Motor neuron (in vitro differentiated cells): ENCODE results near the gene MRPL39. TPM values are rescaled to one million over a fixed set of nuclear protein-coding genes. Genes with fewer than 3 reads are reported as not detected.

Experiments
- ATAC-seq, 8 experiments: fragments of 200-7000 bp; cut with Tn5 transposase; replicated peaks in 6 of 8; 2 replicates each; pipeline ENCODE4 v1.8.0; 2021; ENCODE audit warnings: mild to moderate bottlenecking in 8 of 8, moderate library complexity in 8 of 8
- H3K27ac ChIP-seq, 2 donors: fragments of 250-450 bp; sonication (Bioruptor Pico); 2 replicates each; pipeline ENCODE4 v1.9.0; 2021; ENCODE audit warnings: antibody characterized with exemption in 2 of 2, mild to moderate bottlenecking in 2 of 2, moderate library complexity in 1 of 2
- H3K4me1 ChIP-seq, 2 donors: fragments of 250-450 bp; sonication (Bioruptor Pico); replicated peaks in 1 of 2; 2 replicates each; pipeline ENCODE4 v1.6.1; 2021; ENCODE audit warnings: antibody characterized with exemption in 2 of 2, mild to moderate bottlenecking in 2 of 2, moderate library complexity in 1 of 2
- H3K4me3 ChIP-seq, 5 donors: fragments of 250-450 bp; sonication (Bioruptor Pico); 2 replicates each; pipeline ENCODE4 v1.9.0; 2021; ENCODE audit warnings: antibody characterized with exemption in 5 of 5, mild to moderate bottlenecking in 5 of 5, moderate library complexity in 4 of 5
- WGBS, 10 experiments: fragments of 450-650 bp; shearing (Covaris generic); methylation state at CpG; one replicate each; pipeline ENCODE4 v1.0.0; 2022; 5-methylcytosine and 5-hydroxymethylcytosine counted together
- in situ Hi-C, 9 experiments: fragments of 400-800 bp; cut with MboI; loops; one replicate each; pipeline ENCODE4 v1.15.0; 2021; ENCODE audit warnings: low sequenced_read_pairs in 9 of 9, low pct_unique_long_range_greater_than_20kb in 2 of 9; ENCODE audit not compliant: unreplicated experiment in 9 of 9
- total RNA-seq, 8 experiments: library from RNA; unstranded; fragments of 300-600 nt; gene quantifications; 2 replicates each; pipeline versions ENCODE4 v1.2.3 to v1.2.4, GENCODE V29; 2022

The MRPL39 gene
- 10 to 100 TPM; 25.2 to 49.7 (median 35.1) TPM for total RNA-seq

- H3K4me3 ChIP-seq: peak within 1 kb of the TSS; percentile 59 to 96 (median 67)
- peak within 1 kb of the TSS; percentile 81 to 85 for H3K27ac ChIP-seq
- WGBS, 10 experiments: 0 to 5% (median 1%) methylated on average over 4 to 14 of the region's 71 CpGs; no CpG with 5 or more reads in 6 of the 10 experiments
- H3K4me1 ChIP-seq: peaks cover 10 to 11% of the 10 kb centered on the region in 2 donors
- in situ Hi-C loops: loop anchor here in 7 of 9 experiments (5.0 to 25.0 kb wide), 7 partner anchors 97 to 1230 kb away; partner anchors contain the start of genes ADAMTS1 (in 1 of the 7), ATP5PF (in 1 of the 7) and GABPA (in 1 of the 7)
- ATAC-seq: peak; percentile 94 to 97 (median 94)
These were observed at the start of gene MRPL39 for GRCh38 chr21:25607151-25608043. TSS of gene MRPL39 (minus strand) at chr21:25607481. CDS start at chr21:25607475, 6 bp downstream.

GRCh38 chr21:25656412-25656811 is 49.1 kb upstream of the MRPL39 start:
- Histone ChIP-seq H3K27ac (no peak overlapping the region), H3K4me3 (no peak overlapping the region), H3K4me1 (peaks cover 9 to 20% of the 10 kb centered on the region in 2 donors)
- 38 to 100% (median 81%) methylated on average over 1 to 2 of the region's 2 CpGs; no CpG with 5 or more reads in 2 of the 10 experiments for WGBS, 10 experiments
- ATAC-seq: peak in 2 of 8 experiments; percentile 18 to 73
- in situ Hi-C loops: no loop called here

GRCh38 chr21:25649146-25649545 is 41.9 kb upstream of the MRPL39 start:
- in situ Hi-C loops: no loop called here

GRCh38 chr21:25647647-25648046 is 40.4 kb upstream of the MRPL39 start:
- 0 to 100% (median 80%) methylated on average over 1 to 3 of the region's 5 CpGs; no CpG with 5 or more reads in 1 of the 10 experiments for WGBS, 10 experiments

More at GRCh38 chr21:25649146-25649545, 41.9 kb upstream of the MRPL39 start:
- no peak for ATAC-seq
- Histone ChIP-seq H3K4me1 (peaks cover 5 to 8% of the 10 kb centered on the region in 2 donors), H3K27ac (no peak overlapping the region), H3K4me3 (no peak overlapping the region)
- 66 to 100% (median 94%) methylated on average over 1 to 7 of the region's 7 CpGs for WGBS, 10 experiments

GRCh38 chr21:25646474-25646873 is 39.2 kb upstream of the MRPL39 start:
- peak in 4 of 8 experiments; percentile 20 to 77 (median 66) for ATAC-seq
- 0 to 83% (median 29%) methylated on average over 1 of the region's 1 CpG; no CpG with 5 or more reads in 4 of the 10 experiments for WGBS, 10 experiments
- no peak overlapping the region for H3K27ac ChIP-seq
- H3K4me1 ChIP-seq: peaks cover 5 to 14% of the 10 kb centered on the region in 2 donors
- in situ Hi-C loops: no loop called here
- no peak overlapping the region for H3K4me3 ChIP-seq

More at GRCh38 chr21:25647647-25648046, 40.4 kb upstream of the MRPL39 start:
- peaks cover 5 to 8% of the 10 kb centered on the region in 2 donors for H3K4me1 ChIP-seq
- in situ Hi-C loops: no loop called here
- H3K4me3 ChIP-seq: no peak overlapping the region
- H3K27ac ChIP-seq: no peak overlapping the region
- ATAC-seq: no peak

GRCh38 chr21:25643486-25643885 is 36.2 kb upstream of the MRPL39 start:
- Histone ChIP-seq H3K4me1 (peaks cover 5 to 24% of the 10 kb centered on the region in 2 donors), H3K27ac (no peak overlapping the region)

GRCh38 chr21:25640943-25641292 is 33.6 kb upstream of the MRPL39 start:
- H3K4me3 ChIP-seq: peak overlapping the region; percentile 66 to 87 (median 68)
- in situ Hi-C loops: no loop called here
- peak overlapping the region in 1 of 2 donors; percentile 92 for H3K27ac ChIP-seq
- peaks cover 2 to 25% of the 10 kb centered on the region in 2 donors for H3K4me1 ChIP-seq
- 4 to 61% (median 29%) methylated on average over 1 to 5 of the region's 5 CpGs for WGBS, 10 experiments
- ATAC-seq: no peak

More at GRCh38 chr21:25643486-25643885, 36.2 kb upstream of the MRPL39 start:
- ATAC-seq: no peak
- no peak overlapping the region for H3K4me3 ChIP-seq
- in situ Hi-C loops: no loop called here
- 40 to 100% (median 92%) methylated on average over 1 to 3 of the region's 4 CpGs; no CpG with 5 or more reads in 3 of the 10 experiments for WGBS, 10 experiments

GRCh38 chr21:25640202-25640942 is 33.1 kb upstream of the MRPL39 start:
- ATAC-seq: peak; percentile 30 to 78 (median 72)
- in situ Hi-C loops: no loop called here
- H3K4me1 ChIP-seq: peaks cover 2 to 25% of the 10 kb centered on the region in 2 donors
- peak overlapping the region; percentile 85 to 92 for H3K27ac ChIP-seq
- WGBS, 10 experiments: 0 to 16% (median 6%) methylated on average over 8 to 24 of the region's 27 CpGs; no CpG with 5 or more reads in 1 of the 10 experiments
- peak overlapping the region; percentile 66 to 87 (median 68) for H3K4me3 ChIP-seq

- WGBS, 10 experiments: 0% methylated on average over 1 to 7 of the region's 40 CpGs; no CpG with 5 or more reads in 8 of the 10 experiments
- Histone ChIP-seq H3K4me1 (peaks cover 2 to 25% of the 10 kb centered on the region in 2 donors), H3K4me3 (peak overlapping the region; percentile 66 to 87 (median 68)), H3K27ac (peak overlapping the region; percentile 85 to 92)
- in situ Hi-C loops: no loop called here
- peak; percentile 57 to 90 (median 86) for ATAC-seq
These were observed 32.4 kb upstream of the MRPL39 start for GRCh38 chr21:25639551-25640201.

GRCh38 chr21:25638660-25639550 is 31.6 kb upstream of the MRPL39 start, which contains the start of gene JAM2:
TSS of gene JAM2 (plus strand) at chr21:25639258. CDS start at chr21:25639822, 564 bp downstream.
- H3K27ac ChIP-seq: peak within 1 kb of the TSS; percentile 85 to 92
- ATAC-seq: peak; percentile 56 to 81 (median 76)
- peaks cover 2 to 25% of the 10 kb centered on the region in 2 donors for H3K4me1 ChIP-seq
- peak within 1 kb of the TSS; percentile 66 to 87 (median 68) for H3K4me3 ChIP-seq
- in situ Hi-C loops: no loop called here
- WGBS, 10 experiments: 0 to 23% (median 7%) methylated on average over 2 to 16 of the region's 41 CpGs

- Histone ChIP-seq H3K4me1 (peaks cover 2 to 25% of the 10 kb centered on the region in 2 donors), H3K4me3 (peak overlapping the region in 2 of 5 donors; percentile 66 to 68), H3K27ac (no peak overlapping the region)
- 7 to 83% (median 43%) methylated on average over 2 to 5 of the region's 5 CpGs for WGBS, 10 experiments
- in situ Hi-C loops: no loop called here
- ATAC-seq: peak in 3 of 8 experiments; percentile 19 to 38 (median 34)
These were observed 30.8 kb upstream of the MRPL39 start for GRCh38 chr21:25637851-25638659.
